GM19238 (cell line): ENCODE measurements around the gene BBS10.
A peak's percentile ranks its signal among the peaks of the same experiment; 100 is the strongest.
"Not testable (repeated sequence)": the region's sequence is repeated elsewhere in the genome, so short reads cannot be mapped to it uniquely, and the experiment has no call there.

Experiments
- DNase-seq: peaks from one replicate; pipeline ENCODE4 v3.0.0; 2011; ENCODE audit warnings: low spot score; ENCODE audit not compliant: insufficient read length

BBS10 gene

GRCh38 chr12:76348079-76348901 is at the start of gene BBS10:
Gene BBS10 (minus strand): TSS chr12:76348415. CDS start chr12:76348358, 57 bp downstream.
- DNase-seq, result peak; percentile 81

- no peak for DNase-seq
Measured at GRCh38 chr12:76391461-76391860, 43.2 kb upstream of the BBS10 start.

DNA sequence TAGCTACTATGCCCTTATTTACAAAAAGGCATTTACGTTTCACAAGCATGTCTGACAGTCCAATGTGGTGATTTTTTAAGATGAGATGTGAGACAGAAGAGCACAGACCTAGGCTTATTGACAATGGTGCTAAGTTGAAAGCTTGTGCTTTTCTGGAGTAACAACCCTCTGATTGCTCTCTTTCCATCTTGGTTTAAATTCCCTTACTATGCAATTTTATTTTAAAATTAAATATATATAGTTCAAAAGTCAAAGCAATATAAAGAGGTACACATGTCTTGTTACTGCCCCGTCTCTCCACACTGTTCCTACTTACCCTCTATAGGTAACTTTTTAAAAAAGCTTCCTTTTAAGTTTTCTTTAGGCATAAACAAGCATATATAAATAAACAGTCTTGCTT is 39.4 kb upstream of the BBS10 start:
- DNase-seq, result no peak

- DNase-seq, result no peak
Measured at GRCh38 chr12:76384560-76384959, 36.3 kb upstream of the BBS10 start.

DNA sequence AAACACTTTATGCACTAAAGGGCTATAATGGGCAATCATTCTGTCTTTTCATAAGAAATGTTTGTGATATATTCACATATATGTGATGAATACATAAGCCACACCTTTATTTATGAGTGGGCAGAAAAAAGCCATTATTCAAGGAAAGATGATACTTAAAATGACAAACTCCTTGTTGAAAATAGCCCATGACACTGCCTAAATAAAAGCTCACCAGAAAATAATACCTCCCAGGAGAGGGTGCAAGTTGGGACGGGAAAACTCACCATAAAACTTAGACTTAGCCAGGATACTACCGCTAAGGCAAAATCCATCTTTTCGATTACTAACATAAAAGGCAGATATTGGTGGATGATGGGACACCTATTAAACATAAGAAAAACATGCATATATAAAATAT is 35.8 kb upstream of the BBS10 start:
- no peak for DNase-seq

DNA sequence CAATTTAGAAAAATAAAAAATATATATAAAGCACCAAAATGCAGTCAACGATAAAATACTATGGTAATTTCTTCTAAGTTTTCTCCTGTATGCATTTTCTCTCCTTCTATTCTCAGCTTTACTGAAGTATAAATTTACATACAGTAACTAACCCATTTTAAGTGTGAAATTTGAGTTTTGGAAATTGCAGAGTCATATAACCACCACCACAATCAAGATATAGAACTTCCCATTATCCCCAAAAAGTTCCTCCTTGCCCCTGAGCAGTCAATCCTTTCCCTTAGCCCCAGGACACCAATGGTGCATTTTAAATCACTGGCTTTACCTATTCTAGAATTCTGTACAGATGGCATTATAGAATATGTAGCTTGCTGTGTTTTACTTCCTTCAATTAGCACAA is 31.0 kb upstream of the BBS10 start:
- DNase-seq, result no peak

- DNase-seq, result not testable (repeated sequence)
Measured at GRCh38 chr12:76376876-76377275, 28.7 kb upstream of the BBS10 start.

- no peak for DNase-seq
Measured at GRCh38 chr12:76375939-76376338, 27.7 kb upstream of the BBS10 start.

- DNase-seq, result no peak
Measured at GRCh38 chr12:76375470-76375869, 27.3 kb upstream of the BBS10 start.

DNA sequence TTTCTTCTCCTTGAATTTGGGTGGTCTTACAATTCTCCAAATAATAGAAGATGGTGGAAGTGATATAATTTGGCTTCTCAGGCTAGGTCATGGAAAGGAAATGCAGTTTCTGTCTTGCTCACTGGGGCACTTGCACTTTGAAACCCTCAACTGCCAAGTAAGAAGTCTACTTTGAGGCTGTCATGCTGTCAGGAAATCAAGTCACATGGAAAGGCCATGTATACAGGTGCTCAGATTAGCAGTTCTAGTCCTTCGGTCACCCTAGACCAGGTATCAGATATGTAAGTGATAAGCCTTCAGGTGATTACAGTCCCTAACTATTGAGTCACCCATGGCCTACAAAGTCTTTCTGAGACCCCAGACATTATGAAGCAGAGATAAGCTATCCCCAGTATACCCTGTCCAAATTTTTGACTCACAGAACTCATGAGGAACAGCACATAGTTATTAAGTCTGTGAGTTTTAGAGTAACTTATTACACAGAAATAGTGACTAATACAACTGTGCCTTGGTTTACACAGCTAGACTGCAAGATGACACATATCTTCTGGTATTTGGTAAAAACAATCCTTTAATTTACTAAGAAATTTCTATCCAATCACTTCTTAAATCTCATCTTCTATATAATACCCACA is 26.3 kb upstream of the BBS10 start:
- no peak for DNase-seq

GRCh38 chr12:76368230-76368629 is 20.0 kb upstream of the BBS10 start:
- DNase-seq, result no peak

DNA sequence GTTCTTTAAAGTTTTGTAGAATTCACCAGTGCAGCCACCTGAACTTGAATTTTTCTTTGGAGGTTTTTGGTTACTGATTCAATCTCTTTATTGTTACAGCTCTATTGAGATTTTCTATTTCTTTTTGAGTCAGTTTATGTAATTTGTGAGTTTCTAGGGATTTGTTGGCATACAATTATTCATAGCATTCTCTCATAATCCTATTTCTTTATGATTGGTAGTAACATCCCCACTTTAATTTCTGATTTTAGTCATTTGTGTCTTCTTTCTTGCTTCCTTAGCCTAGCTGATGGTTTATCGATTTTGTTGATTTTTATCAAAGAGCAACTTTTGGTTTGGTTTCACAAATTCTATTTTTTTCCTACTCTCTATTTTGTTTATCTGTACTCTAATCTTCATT is 17.9 kb upstream of the BBS10 start:
- DNase-seq, result no peak

DNA sequence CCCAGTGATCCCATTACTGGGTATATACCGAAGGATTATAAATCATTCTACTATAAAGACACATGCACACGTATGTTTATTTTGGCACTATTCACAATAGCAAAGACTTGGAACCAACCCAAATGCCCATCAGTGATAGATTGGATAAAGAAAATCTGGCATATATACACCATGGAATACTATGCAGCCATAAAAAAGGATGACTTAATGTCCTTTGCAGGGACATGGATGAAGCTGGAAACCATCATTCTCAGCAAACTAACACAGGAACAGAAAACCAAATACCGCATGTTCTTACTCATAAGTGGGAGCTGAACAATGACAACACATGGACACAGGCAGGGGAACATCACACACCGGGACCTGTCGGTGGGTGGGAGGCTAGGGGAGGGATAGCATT is 15.9 kb upstream of the BBS10 start:
- not testable (repeated sequence) for DNase-seq

- DNase-seq, result no peak
Measured at GRCh38 chr12:76360316-76360715, 12.1 kb upstream of the BBS10 start.

- DNase-seq, result no peak
Measured at GRCh38 chr12:76356071-76356470, 7.9 kb upstream of the BBS10 start.

GRCh38 chr12:76346798-76347420 is 1.3 kb downstream of the BBS10 start:
- DNase-seq, result no peak

DNA sequence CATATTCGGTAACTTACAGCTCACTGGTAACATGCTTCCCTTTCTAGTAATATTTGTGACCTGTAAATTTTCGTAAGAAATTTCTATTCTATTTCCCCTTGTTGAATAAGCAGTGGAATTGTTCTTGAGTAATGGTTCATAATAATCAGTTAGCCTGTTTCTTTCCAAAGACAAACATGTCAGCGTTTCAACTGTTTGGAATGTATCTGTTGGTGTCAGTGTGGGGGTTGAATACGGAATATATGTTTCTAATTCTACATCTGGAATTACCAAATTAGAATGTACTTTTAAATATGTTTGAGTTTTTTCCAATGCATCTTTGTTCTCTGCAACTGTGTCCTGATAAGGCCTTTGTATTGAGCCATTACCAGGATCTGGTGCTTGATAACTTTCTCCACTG is 2.0 kb downstream of the BBS10 start:
- DNase-seq, result no peak

GRCh38 chr12:76345569-76345968 is 2.6 kb downstream of the BBS10 start:
- DNase-seq, result no peak

DNA sequence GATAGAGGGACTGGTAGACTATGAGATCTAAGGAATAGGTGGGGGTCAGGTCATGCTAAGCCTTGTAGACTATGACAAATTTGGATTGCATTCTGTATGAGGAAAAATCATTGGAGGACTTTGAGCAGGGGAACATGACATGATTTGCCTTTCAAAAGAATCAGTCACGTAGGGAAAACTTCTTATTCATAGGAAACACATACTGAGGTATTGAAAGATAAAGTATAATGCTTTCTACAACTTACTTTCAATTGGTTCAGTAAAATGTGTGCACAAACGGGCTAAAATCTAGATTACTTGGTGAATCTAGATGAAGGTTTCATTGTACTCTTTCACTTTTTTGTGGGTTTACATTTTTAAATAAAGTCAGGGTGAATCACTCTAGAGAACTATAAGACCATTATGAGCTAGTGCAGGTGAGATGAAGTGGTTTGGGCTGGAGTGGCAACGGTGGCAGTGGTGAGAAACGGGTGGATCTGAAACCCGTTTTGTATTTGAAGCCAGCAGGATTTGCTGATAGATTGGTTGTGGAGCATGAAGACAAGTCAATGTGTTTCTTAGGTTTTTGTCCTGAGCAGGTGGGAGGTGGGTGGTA is 6.7 kb downstream of the BBS10 start:
- DNase-seq, result no peak

- no peak for DNase-seq
Measured at GRCh38 chr12:76340680-76341435, 7.4 kb downstream of the BBS10 start.

DNA sequence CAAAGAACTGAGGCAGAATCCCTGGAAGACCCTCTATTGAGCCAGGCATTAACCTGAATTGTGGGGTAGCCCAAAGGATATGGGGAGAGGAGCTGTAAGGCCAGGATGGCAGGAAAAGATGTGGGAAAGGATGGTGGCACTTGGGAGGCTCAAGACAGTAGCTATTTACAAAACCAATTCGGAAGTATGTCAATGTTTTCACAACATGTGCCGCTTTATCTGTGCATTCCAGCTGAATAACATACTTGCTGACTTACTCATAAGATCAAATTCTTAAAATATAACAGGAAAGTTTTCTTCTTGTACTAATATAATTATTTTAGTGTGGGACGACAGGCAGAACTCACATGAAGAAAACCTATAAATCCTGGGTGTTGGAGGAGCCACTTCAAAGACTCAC is 10.6 kb downstream of the BBS10 start:
- no peak for DNase-seq
